IgD-negative memory B cell (primary cell): ENCODE measurements around the gene EHF. TPM values are rescaled to one million over a fixed set of nuclear protein-coding genes. Genes with fewer than 3 reads are reported as not detected.
A peak's percentile ranks its signal among the peaks of the same experiment; 100 is the strongest.

Experiments
- H3K27ac Mint-ChIP-seq, 3 donors: one replicate each; pipeline ENCODE4 v1.8.0; 2020 to 2022; ENCODE audit warnings: mild to moderate bottlenecking in 3 of 3, mixed read lengths in 3 of 3, moderate library complexity in 1 of 3
- H3K27me3 Mint-ChIP-seq: one replicate; pipeline ENCODE4 v1.8.0; 2021; ENCODE audit warnings: mixed read lengths
- H3K36me3 Mint-ChIP-seq: one replicate; pipeline ENCODE4 v1.8.0; 2020; ENCODE audit warnings: mild to moderate bottlenecking, mixed read lengths
- H3K4me1 Mint-ChIP-seq, 3 donors: one replicate each; pipeline ENCODE4 v1.8.0; 2020 to 2022; ENCODE audit warnings: mixed read lengths in 3 of 3, mild to moderate bottlenecking in 1 of 3
- H3K4me3 Mint-ChIP-seq, 4 donors: one replicate each; pipeline ENCODE4 v1.8.0; 2020 to 2022; ENCODE audit warnings: mild to moderate bottlenecking in 4 of 4, mixed read lengths in 4 of 4, moderate library complexity in 3 of 4
- H3K9me3 Mint-ChIP-seq, 3 donors: one replicate each; pipeline ENCODE4 v1.8.0; 2020 to 2021; ENCODE audit warnings: mixed read lengths in 3 of 3, mild to moderate bottlenecking in 1 of 3
- polyA plus RNA-seq: library from polyadenylated mRNA; unstranded; fragments of 300-500 nt; fragmentation: Illumina TruSeq; gene quantifications from one replicate; pipeline ENCODE4 v1.2.3, GENCODE V29; 2021

Gene EHF
- polyA plus RNA-seq, 1 donor from 2014 or later = not detected

GRCh38 chr11:34652191-34652973 is 31.5 kb downstream of the EHF start:
- H3K4me1 Mint-ChIP-seq = peaks cover 37 to 47% (median 40%) of the 10 kb centered on the region in 3 donors
- H3K27ac Mint-ChIP-seq = peak overlapping the region in 2 of 3 donors; percentile 57 to 61
- no peaks in the 10 kb centered on the region for H3K27me3 Mint-ChIP-seq

GRCh38 chr11:34653031-34653430 is 32.1 kb downstream of the EHF start:
- H3K27me3 Mint-ChIP-seq = no peaks in the 10 kb centered on the region
- peak overlapping the region in 1 of 3 donors; percentile 20 for H3K27ac Mint-ChIP-seq
- peaks cover 0 to 1% (median 0%) of the 10 kb centered on the region in 3 donors for H3K9me3 Mint-ChIP-seq
- H3K36me3 Mint-ChIP-seq = no peaks in the 10 kb centered on the region
- peak overlapping the region in 3 of 4 donors; percentile 35 to 87 (median 61) for H3K4me3 Mint-ChIP-seq
- peaks cover 37 to 47% (median 40%) of the 10 kb centered on the region in 3 donors for H3K4me1 Mint-ChIP-seq

More at GRCh38 chr11:34652191-34652973, 31.5 kb downstream of the EHF start:
- no peaks in the 10 kb centered on the region for H3K36me3 Mint-ChIP-seq
- H3K9me3 Mint-ChIP-seq = peaks cover 0 to 1% (median 0%) of the 10 kb centered on the region in 3 donors
- peak overlapping the region; percentile 35 to 87 (median 52) for H3K4me3 Mint-ChIP-seq

- Mint-ChIP-seq H3K27me3 (peaks cover 2% of the 10 kb centered on the region), H3K4me1 (peaks cover 37 to 47% (median 40%) of the 10 kb centered on the region in 3 donors), H3K27ac (no peak overlapping the region), H3K4me3 (peak overlapping the region; percentile 6 to 91 (median 48)), H3K9me3 (peaks cover 0 to 1% (median 0%) of the 10 kb centered on the region in 3 donors), H3K36me3 (no peaks in the 10 kb centered on the region)
These were observed 33.1 kb downstream of the EHF start for GRCh38 chr11:34653851-34654482.

- Mint-ChIP-seq H3K4me3 (no peak overlapping the region), H3K9me3 (peaks cover 0 to 1% (median 0%) of the 10 kb centered on the region in 3 donors), H3K27me3 (peaks cover 2% of the 10 kb centered on the region), H3K36me3 (no peaks in the 10 kb centered on the region), H3K27ac (no peak overlapping the region), H3K4me1 (peaks cover 37 to 47% (median 40%) of the 10 kb centered on the region in 3 donors)
These were observed 33.8 kb downstream of the EHF start for GRCh38 chr11:34654483-34655334.

DNA sequence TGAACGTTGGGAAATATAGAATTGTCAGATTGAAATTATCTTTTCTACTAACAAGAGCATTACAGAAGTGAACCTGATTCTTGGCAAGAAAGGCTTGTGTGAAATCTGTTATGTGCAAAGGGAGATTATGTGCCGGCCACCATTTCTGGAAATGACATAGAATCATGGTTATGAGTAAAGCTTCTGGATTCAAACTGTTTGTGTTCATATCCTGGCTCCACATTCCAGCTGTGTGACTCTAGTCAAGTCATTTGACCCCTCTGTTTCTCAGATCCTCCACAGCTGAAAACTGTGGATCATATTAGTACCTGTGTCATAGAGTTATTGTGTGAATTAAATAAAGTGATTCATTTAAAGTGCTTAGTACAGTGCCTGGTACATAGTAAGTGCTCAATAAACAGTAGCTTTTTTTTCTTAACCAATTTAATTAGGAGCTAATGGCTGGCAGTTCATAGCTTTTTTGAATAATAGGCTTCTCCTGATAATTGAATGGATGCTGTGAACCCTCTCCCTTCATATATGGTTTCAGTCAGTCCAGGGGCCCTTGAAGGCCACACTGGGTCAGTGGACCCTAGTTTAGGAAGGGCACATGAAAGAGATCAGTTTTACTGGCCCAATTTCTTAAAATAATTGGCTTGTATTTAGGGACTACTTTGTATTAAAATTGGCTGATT is 34.6 kb downstream of the EHF start:
- peaks cover 35 to 40% (median 37%) of the 10 kb centered on the region in 3 donors for H3K4me1 Mint-ChIP-seq
- H3K27ac Mint-ChIP-seq = no peak overlapping the region
- no peaks in the 10 kb centered on the region for H3K36me3 Mint-ChIP-seq
- peaks cover 0 to 1% (median 0%) of the 10 kb centered on the region in 3 donors for H3K9me3 Mint-ChIP-seq
- no peak overlapping the region for H3K4me3 Mint-ChIP-seq
- peaks cover 2% of the 10 kb centered on the region for H3K27me3 Mint-ChIP-seq

DNA sequence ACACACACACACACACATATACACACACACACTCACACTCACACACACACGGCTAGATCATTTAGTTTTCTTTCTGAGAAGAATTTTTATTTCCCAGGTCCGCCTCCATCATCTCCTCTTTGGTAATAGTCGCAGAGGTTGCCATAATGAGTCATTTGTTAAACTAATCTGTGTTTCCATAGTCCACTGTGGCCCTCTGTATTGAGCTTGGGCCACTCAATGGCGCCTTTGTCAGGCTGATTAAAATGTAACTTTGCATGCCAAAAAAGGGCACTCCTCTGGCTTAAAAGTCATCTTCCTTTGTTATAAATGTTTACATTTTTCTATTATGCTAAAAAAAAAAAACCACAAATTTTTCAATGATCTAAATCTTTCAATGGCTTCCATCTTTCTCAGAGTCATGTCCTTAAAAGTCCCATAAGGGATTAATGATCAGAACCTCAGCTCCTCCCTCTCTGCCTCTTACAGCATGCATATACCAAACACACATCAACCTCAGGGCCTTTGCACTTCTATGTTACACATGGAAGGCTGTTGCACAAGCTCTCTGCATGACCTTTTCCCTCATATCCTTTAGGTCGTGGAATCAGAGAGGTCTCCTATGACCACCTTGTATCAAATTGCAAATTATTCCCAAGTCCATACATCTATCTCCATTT is 35.3 kb downstream of the EHF start:
- no peaks in the 10 kb centered on the region for H3K36me3 Mint-ChIP-seq
- peaks cover 31 to 35% (median 34%) of the 10 kb centered on the region in 3 donors for H3K4me1 Mint-ChIP-seq
- H3K4me3 Mint-ChIP-seq = peak overlapping the region in 1 of 4 donors; percentile 23
- H3K9me3 Mint-ChIP-seq = peaks cover 0 to 1% (median 0%) of the 10 kb centered on the region in 3 donors
- peaks cover 2% of the 10 kb centered on the region for H3K27me3 Mint-ChIP-seq
- peak overlapping the region in 2 of 3 donors; percentile 3 to 63 for H3K27ac Mint-ChIP-seq

DNA sequence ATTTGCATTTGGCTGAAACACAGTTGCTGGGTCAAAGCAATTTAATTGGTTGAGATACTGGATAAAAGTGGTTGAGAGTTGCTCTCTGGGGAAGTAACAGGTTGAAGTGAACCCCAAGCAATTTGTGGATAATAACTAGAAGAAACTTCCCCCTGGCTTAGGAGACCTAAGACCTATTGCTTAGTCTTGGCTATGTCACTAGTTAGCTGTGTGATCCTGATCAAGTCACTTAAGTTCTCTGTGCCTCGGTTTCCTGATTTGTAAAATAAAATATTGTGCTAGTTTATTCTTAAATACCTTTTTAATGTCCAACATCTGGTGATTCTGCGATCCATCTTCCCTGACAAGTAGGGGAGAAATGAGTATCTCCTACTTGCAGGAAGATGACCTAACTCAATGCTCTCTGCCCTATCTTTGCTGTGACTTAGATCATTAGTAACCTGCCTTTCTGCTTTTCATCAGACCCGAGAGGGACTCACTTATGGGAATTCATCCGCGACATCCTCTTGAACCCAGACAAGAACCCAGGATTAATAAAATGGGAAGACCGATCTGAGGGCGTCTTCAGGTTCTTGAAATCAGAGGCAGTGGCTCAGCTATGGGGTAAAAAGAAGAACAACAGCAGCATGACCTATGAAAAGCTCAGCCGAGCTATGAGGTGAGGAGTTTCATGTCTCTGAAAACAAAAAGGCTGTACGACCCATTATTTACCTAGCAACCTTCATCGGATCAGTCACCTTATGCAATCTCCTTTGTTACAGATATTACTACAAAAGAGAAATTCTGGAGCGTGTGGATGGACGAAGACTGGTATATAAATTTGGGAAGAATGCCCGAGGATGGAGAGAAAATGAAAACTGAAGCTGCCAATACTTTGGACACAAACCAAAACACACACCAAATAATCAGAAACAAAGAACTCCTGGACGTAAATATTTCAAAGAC is 37.5 kb downstream of the EHF start:
- H3K9me3 Mint-ChIP-seq = peaks cover 0 to 1% (median 0%) of the 10 kb centered on the region in 3 donors
- H3K27ac Mint-ChIP-seq = no peak overlapping the region
- peaks cover 13 to 15% (median 14%) of the 10 kb centered on the region in 3 donors for H3K4me1 Mint-ChIP-seq
- no peak overlapping the region for H3K4me3 Mint-ChIP-seq
- H3K27me3 Mint-ChIP-seq = peaks cover 2% of the 10 kb centered on the region
- no peaks in the 10 kb centered on the region for H3K36me3 Mint-ChIP-seq

GRCh38 chr11:34659096-34659733 is 38.3 kb downstream of the EHF start:
- Mint-ChIP-seq H3K27ac (no peak overlapping the region), H3K9me3 (peaks cover 0 to 1% (median 0%) of the 10 kb centered on the region in 3 donors), H3K4me3 (no peak overlapping the region), H3K4me1 (peaks cover 5 to 8% (median 6%) of the 10 kb centered on the region in 3 donors), H3K36me3 (no peaks in the 10 kb centered on the region), H3K27me3 (peaks cover 4% of the 10 kb centered on the region)

DNA sequence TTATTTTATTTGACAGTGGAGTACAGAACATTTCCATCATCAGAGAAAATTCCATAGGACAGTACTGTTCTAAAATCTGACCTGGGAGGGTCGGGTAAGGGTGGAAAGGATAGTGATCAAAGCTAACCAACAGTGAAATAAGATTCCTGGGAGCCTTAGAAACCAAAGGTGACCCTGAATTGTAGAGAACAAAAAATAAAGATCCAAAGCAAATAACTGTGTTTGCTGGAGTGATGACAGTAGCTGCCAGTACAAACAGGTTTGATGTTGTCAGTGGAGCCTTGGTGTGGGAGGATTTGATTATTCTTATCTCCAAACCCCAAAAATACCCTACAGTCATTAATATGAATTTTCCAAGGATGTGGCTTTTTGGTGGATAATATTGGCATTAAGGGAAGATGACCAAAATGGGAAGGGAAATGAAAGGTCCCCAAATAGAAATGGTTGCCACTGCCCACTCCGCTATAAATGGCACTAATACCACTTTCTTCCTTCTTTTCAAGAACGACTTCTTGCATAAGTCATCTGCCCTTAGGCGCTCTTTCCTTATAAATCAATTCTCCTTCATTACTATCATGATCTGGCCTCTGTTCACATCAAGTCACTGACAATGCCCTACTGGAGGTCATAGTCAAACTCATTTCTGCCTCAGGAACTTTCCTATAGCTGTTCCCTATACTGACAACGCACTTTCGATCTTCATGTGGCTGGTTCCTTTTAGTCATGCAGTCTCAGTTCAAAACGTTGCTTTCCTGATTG is 44.4 kb downstream of the EHF start:
- no peak overlapping the region for H3K4me3 Mint-ChIP-seq
- no peaks in the 10 kb centered on the region for H3K36me3 Mint-ChIP-seq
- H3K27ac Mint-ChIP-seq = no peak overlapping the region
- peaks cover 12% of the 10 kb centered on the region for H3K27me3 Mint-ChIP-seq
- H3K9me3 Mint-ChIP-seq = peaks cover 0 to 3% (median 1%) of the 10 kb centered on the region in 3 donors
- H3K4me1 Mint-ChIP-seq = peaks cover 0 to 7% (median 7%) of the 10 kb centered on the region in 3 donors

- Mint-ChIP-seq H3K36me3 (no peaks in the 10 kb centered on the region), H3K27ac (peak overlapping the region in 1 of 3 donors; percentile 29), H3K4me3 (peak overlapping the region in 2 of 4 donors; percentile 18 to 42), H3K9me3 (peaks cover 0 to 3% (median 1%) of the 10 kb centered on the region in 3 donors), H3K27me3 (peaks cover 15% of the 10 kb centered on the region), H3K4me1 (peaks cover 0 to 8% (median 7%) of the 10 kb centered on the region in 3 donors)
These were observed 47.1 kb downstream of the EHF start for GRCh38 chr11:34667810-34668582.

DNA sequence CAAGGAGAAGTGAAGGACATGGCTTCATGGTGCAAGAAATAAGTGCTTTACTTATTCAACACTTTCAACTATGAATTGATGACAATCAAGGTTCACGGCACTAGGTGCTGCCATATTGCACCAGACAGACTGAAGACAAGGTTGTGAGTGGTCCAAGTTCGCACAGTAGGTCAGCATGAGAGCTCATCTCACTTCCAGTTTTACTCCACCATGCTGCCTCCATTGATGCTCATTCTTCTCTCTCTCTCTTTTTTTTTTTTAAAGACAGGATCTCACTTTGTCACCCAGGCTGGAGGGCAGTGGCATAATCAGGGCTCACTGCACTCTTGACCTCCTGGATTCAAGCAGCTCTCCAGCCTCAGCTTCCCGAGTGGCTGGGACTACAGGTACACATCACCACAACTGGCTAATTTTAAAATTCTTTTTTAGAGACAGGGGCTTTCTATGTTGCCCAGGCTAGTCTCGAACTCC is 47.7 kb downstream of the EHF start:
- no peak overlapping the region for H3K27ac Mint-ChIP-seq

More for the DNA sequence above, 47.7 kb downstream of the EHF start:
- Mint-ChIP-seq H3K27me3 (peaks cover 13% of the 10 kb centered on the region), H3K9me3 (peaks cover 0 to 3% (median 1%) of the 10 kb centered on the region in 3 donors), H3K4me3 (no peak overlapping the region), H3K36me3 (no peaks in the 10 kb centered on the region), H3K4me1 (peaks cover 0 to 8% (median 7%) of the 10 kb centered on the region in 3 donors)
